ENCODE results near the gene UIMC1.

GRCh38 chr5:176921714-176922113, 84.9 kb downstream of the UIMC1 start:
- TF ChIP-seq, protein P1, sequence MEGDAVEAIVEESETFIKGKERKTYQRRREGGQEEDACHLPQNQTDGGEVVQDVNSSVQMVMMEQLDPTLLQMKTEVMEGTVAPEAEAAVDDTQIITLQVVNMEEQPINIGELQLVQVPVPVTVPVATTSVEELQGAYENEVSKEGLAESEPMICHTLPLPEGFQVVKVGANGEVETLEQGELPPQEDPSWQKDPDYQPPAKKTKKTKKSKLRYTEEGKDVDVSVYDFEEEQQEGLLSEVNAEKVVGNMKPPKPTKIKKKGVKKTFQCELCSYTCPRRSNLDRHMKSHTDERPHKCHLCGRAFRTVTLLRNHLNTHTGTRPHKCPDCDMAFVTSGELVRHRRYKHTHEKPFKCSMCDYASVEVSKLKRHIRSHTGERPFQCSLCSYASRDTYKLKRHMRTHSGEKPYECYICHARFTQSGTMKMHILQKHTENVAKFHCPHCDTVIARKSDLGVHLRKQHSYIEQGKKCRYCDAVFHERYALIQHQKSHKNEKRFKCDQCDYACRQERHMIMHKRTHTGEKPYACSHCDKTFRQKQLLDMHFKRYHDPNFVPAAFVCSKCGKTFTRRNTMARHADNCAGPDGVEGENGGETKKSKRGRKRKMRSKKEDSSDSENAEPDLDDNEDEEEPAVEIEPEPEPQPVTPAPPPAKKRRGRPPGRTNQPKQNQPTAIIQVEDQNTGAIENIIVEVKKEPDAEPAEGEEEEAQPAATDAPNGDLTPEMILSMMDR (conservative IDR thresholded peaks at IDR 0.05) = no peak
- no peak for TF ChIP-seq ZFX (IDR thresholded peaks at IDR 0.05)
